Measurements from ENCODE around the gene MFSD8. TPM values are rescaled to one million over a fixed set of nuclear protein-coding genes. Genes with fewer than 3 reads are reported as not detected.
"Not testable (repeated sequence)": the region's sequence is repeated elsewhere in the genome, so short reads cannot be mapped to it uniquely, and the experiment has no call there.

The MFSD8 gene
- total RNA-seq, 1 experiment from 2014 or later, result 17.6 TPM

DNA sequence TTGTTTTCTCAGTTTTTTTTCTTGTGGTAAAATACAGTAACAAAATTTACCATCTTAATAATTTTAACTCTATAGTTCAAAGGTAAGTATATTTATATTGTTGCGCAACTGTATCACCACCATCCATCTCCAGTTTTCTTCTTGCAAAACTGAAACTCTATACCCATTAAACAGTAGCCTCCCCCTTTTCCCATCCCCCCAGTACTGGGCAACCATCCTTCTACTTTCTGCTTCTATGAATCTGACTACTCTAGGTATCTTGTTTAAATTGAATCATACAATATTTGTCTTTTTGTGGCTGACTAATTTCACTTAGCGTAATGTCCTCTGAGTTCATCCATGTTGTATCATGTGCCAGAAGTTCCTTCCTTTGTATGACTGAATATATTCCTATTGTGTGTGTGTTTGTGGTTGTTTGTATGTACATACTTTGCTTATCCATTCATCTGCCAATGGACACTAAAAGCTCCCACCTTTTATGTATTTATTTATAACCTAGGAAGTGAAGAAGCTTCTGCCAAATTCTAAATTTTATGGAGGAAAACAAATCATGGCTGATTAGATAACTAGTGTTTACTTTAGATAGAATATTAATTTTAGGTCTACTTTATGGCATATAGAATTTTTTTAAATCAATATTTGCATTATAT, 10.3 kb upstream of the MFSD8 start (continued):
- TF ChIP-seq, protein P1, sequence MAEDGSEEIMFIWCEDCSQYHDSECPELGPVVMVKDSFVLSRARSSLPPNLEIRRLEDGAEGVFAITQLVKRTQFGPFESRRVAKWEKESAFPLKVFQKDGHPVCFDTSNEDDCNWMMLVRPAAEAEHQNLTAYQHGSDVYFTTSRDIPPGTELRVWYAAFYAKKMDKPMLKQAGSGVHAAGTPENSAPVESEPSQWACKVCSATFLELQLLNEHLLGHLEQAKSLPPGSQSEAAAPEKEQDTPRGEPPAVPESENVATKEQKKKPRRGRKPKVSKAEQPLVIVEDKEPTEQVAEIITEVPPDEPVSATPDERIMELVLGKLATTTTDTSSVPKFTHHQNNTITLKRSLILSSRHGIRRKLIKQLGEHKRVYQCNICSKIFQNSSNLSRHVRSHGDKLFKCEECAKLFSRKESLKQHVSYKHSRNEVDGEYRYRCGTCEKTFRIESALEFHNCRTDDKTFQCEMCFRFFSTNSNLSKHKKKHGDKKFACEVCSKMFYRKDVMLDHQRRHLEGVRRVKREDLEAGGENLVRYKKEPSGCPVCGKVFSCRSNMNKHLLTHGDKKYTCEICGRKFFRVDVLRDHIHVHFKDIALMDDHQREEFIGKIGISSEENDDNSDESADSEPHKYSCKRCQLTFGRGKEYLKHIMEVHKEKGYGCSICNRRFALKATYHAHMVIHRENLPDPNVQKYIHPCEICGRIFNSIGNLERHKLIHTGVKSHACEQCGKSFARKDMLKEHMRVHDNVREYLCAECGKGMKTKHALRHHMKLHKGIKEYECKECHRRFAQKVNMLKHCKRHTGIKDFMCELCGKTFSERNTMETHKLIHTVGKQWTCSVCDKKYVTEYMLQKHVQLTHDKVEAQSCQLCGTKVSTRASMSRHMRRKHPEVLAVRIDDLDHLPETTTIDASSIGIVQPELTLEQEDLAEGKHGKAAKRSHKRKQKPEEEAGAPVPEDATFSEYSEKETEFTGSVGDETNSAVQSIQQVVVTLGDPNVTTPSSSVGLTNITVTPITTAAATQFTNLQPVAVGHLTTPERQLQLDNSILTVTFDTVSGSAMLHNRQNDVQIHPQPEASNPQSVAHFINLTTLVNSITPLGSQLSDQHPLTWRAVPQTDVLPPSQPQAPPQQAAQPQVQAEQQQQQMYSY (CRISPR knock-in tag; IDR thresholded peaks at IDR 0.05), result no peak

DNA sequence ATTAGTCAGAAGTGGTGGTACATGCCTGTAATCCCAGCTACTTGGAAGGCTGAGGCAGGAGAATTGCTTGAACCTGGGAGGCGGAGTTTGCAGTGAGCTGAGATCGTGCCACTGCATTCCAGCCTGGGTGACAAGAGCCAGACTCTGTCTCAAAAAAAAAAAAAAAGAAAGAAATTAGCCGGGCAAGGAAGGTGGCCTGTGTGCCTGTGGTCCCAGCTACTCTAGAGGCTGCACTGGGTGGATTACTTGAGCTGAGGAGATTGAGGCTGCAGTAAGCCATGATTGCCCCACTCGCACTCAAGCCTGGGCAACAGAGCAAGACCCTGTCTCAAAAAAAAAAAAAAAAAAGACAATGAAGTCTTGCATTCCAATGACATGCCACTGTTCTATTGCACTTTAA, 6.0 kb upstream of the MFSD8 start:
- H3K27me3 Mint-ChIP-seq (ENCODE audit: low read depth); CTCF ChIA-PET; H3K36me3 Mint-ChIP-seq; H3K9me3 Mint-ChIP-seq; H3K4me3 Mint-ChIP-seq; DNase-seq (ENCODE audit: low spot score); ATAC-seq; H3K27ac Mint-ChIP-seq: not testable (repeated sequence)
- H3K4me1 Mint-ChIP-seq, result peaks cover 14% of the 10 kb centered on the region
- POLR2A ChIA-PET, result interaction anchor here (0.7 kb wide), 1 partner anchor 189 kb away, joined by 3 read pairs; the partner anchor contains the start of gene HSPA4L
- TF ChIP-seq ZNF121 (CRISPR knock-in tag; IDR thresholded peaks at IDR 0.05), result peak; percentile 72

DNA sequence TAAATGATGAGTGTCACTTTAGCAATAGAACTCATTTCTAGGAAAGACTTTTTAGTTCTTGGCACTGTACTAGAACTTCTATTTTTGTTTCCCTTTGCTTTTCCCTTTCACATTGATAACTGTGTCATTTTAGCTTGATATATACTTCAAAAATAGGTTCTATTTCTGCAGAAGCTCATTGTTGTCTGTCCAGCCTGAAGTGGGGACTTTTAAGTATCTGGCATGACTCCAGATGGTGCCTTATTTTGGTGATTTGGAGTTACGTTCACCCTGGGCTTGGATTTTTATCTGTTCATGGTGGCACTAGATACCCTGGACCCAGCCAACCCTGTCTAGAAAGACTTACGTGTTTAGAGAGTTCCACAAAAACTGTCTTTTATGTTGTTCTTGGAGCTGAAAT, 3.6 kb upstream of the MFSD8 start:
- DNase-seq (ENCODE audit: low spot score), result no peak
- peaks cover 16% of the 10 kb centered on the region for H3K4me1 Mint-ChIP-seq
- TF ChIP-seq ZNF232 (CRISPR knock-in tag; IDR thresholded peaks at IDR 0.05) (no peak), NFATC4 (CRISPR knock-in tag; IDR thresholded peaks at IDR 0.05) (no peak), NFE2L1 (CRISPR knock-in tag; IDR thresholded peaks at IDR 0.05) (no peak), JUN (CRISPR knock-in tag; IDR thresholded peaks at IDR 0.05) (no peak), ZNF219 (CRISPR knock-in tag; IDR thresholded peaks at IDR 0.05; ENCODE audit: borderline replicate concordance) (no peak), MXD4 (CRISPR knock-in tag; IDR thresholded peaks at IDR 0.05; ENCODE audit: borderline replicate concordance) (no peak), ATF1 (CRISPR knock-in tag; IDR thresholded peaks at IDR 0.05) (no peak), OVOL2 (CRISPR knock-in tag; IDR thresholded peaks at IDR 0.05; ENCODE audit: borderline replicate concordance) (no peak), ELF4 (CRISPR knock-in tag; IDR thresholded peaks at IDR 0.05; ENCODE audit: low read depth) (no peak), CREM (CRISPR knock-in tag; IDR thresholded peaks at IDR 0.05) (no peak)
- TF ChIP-seq, protein P2, sequence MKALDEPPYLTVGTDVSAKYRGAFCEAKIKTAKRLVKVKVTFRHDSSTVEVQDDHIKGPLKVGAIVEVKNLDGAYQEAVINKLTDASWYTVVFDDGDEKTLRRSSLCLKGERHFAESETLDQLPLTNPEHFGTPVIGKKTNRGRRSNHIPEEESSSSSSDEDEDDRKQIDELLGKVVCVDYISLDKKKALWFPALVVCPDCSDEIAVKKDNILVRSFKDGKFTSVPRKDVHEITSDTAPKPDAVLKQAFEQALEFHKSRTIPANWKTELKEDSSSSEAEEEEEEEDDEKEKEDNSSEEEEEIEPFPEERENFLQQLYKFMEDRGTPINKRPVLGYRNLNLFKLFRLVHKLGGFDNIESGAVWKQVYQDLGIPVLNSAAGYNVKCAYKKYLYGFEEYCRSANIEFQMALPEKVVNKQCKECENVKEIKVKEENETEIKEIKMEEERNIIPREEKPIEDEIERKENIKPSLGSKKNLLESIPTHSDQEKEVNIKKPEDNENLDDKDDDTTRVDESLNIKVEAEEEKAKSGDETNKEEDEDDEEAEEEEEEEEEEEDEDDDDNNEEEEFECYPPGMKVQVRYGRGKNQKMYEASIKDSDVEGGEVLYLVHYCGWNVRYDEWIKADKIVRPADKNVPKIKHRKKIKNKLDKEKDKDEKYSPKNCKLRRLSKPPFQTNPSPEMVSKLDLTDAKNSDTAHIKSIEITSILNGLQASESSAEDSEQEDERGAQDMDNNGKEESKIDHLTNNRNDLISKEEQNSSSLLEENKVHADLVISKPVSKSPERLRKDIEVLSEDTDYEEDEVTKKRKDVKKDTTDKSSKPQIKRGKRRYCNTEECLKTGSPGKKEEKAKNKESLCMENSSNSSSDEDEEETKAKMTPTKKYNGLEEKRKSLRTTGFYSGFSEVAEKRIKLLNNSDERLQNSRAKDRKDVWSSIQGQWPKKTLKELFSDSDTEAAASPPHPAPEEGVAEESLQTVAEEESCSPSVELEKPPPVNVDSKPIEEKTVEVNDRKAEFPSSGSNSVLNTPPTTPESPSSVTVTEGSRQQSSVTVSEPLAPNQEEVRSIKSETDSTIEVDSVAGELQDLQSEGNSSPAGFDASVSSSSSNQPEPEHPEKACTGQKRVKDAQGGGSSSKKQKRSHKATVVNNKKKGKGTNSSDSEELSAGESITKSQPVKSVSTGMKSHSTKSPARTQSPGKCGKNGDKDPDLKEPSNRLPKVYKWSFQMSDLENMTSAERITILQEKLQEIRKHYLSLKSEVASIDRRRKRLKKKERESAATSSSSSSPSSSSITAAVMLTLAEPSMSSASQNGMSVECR (CRISPR knock-in tag; IDR thresholded peaks at IDR 0.05; ENCODE audit: borderline replicate concordance), result no peak
- TF ChIP-seq, protein P3, sequence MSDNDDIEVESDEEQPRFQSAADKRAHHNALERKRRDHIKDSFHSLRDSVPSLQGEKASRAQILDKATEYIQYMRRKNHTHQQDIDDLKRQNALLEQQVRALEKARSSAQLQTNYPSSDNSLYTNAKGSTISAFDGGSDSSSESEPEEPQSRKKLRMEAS (CRISPR knock-in tag; IDR thresholded peaks at IDR 0.05), result no peak
- ChIA-PET CTCF (interaction anchor here (0.6 to 0.8 kb wide), 2 partner anchors 23 to 83 kb away, joined by 3 read pairs; no protein-coding TSS in a partner anchor), POLR2A (no interaction called here)
- peak overlapping the region; percentile 61; the same call in 1 of the 2 replicates for H3K27ac Mint-ChIP-seq
- no peak overlapping the region for H3K4me3 Mint-ChIP-seq
- ATAC-seq, result no peak
- no peaks in the 10 kb centered on the region for H3K9me3 Mint-ChIP-seq
- H3K36me3 Mint-ChIP-seq, result peaks cover under 1% of the 10 kb centered on the region; the same call in 1 of the 2 replicates
- H3K27me3 Mint-ChIP-seq (ENCODE audit: low read depth), result no peaks in the 10 kb centered on the region

Data from WTC11 (cell line).